ENCODE measurements around the gene FGFR3.

GRCh38 chr4:1796486-1797204, 3.6 kb downstream of the FGFR3 start:
- TF ChIP-seq, protein P1, sequence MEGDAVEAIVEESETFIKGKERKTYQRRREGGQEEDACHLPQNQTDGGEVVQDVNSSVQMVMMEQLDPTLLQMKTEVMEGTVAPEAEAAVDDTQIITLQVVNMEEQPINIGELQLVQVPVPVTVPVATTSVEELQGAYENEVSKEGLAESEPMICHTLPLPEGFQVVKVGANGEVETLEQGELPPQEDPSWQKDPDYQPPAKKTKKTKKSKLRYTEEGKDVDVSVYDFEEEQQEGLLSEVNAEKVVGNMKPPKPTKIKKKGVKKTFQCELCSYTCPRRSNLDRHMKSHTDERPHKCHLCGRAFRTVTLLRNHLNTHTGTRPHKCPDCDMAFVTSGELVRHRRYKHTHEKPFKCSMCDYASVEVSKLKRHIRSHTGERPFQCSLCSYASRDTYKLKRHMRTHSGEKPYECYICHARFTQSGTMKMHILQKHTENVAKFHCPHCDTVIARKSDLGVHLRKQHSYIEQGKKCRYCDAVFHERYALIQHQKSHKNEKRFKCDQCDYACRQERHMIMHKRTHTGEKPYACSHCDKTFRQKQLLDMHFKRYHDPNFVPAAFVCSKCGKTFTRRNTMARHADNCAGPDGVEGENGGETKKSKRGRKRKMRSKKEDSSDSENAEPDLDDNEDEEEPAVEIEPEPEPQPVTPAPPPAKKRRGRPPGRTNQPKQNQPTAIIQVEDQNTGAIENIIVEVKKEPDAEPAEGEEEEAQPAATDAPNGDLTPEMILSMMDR (IDR thresholded peaks at IDR 0.05), result no peak
- no peak for TF ChIP-seq POLR2A (IDR thresholded peaks at IDR 0.05)
